ENCODE results near the gene UPF1.

Gene UPF1

DNA sequence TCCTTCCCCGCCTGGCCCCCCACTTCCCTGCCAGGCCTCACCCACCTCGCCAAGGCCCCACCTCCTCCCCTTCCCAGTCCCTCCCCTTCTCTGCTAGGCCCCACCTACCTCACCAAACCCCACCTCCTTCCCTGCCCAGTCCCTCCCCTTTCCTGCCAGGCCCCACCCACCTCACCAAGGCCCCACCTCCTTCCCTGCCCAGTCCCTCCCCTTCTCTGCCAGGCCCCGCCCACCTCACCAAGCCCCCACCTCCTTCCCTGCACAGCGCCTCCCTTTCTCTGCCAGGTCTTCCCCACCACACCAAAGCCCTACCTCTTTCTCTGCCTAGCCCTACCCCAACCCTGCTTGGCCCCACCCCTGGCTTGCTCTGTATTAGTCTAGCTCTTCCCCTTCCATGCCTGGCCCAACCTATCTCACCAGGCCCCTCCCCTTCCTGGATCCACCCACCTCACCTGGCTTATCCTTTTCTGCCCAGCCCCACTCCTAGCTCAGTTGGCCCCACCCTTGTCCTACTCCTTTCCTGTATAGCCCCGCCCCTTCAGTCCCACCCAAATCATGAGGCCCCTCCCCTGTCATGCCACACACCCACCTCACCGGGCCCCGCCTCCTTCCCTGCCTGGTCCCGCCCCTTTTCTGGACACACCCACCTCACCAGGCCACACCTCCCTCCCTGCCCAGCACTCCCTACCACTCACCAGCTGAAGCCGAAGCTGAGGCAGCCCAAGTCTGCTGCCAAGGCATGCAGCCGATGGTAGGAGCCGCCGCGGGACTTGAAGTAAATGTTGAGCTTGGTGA, 48.0 kb downstream of the UPF1 start:
- no peak overlapping the region for H3K9ac ChIP-seq (ENCODE audit: low read depth, low read length)
- 0 out of 2 replicates have a peak, but pooled peaks cover 4% of the 10 kb centered on the region for H3K9me3 ChIP-seq (ENCODE audit: insufficient read depth, low read depth, low read length)
- H3K27ac ChIP-seq (ENCODE audit: low read depth, low read length): no peak overlapping the region
- 76% methylated on average over 13 of the region's 13 CpGs for WGBS
- H3K36me3 ChIP-seq (ENCODE audit: insufficient read depth, low read length): peaks cover 46% of the 10 kb centered on the region
- H3K4me3 ChIP-seq (ENCODE audit: low read length): no peak overlapping the region
- no peaks in the 10 kb centered on the region for H3K27me3 ChIP-seq (ENCODE audit: insufficient read depth, low read length)
- H3K4me1 ChIP-seq (ENCODE audit: insufficient read depth, low read length): no peaks in the 10 kb centered on the region

DNA sequence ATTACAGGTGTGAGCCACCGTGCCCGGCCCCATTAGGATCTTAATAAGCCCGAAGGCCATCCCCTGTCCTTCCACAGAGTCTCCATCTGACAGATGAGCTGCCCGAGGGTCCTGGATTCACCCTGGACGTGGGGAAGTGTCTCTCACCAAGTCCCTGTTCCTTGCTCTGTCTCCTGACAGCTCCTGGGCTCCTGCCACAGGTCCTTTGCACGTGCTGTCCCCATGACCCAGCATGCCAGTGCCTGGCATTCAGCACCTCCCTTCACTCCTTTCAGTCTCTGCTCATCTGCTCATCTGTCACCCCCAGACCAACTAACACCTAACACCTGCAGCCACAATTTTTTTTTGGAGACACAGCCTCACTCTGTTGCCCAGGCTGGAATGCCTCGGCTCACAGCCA, 49.7 kb downstream of the UPF1 start:
- Histone ChIP-seq H3K36me3 (ENCODE audit: insufficient read depth, low read length) (peaks cover 45% of the 10 kb centered on the region), H3K9me3 (ENCODE audit: insufficient read depth, low read depth, low read length) (0 out of 2 replicates have a peak, but pooled peaks cover 4% of the 10 kb centered on the region), H3K27me3 (ENCODE audit: insufficient read depth, low read length) (no peaks in the 10 kb centered on the region), H3K9ac (ENCODE audit: low read depth, low read length) (no peak overlapping the region), H3K4me3 (ENCODE audit: low read length) (no peak overlapping the region), H3K27ac (ENCODE audit: low read depth, low read length) (no peak overlapping the region), H3K4me1 (ENCODE audit: insufficient read depth, low read length) (no peaks in the 10 kb centered on the region)
- 93% methylated on average over 7 of the region's 7 CpGs for WGBS

- Histone ChIP-seq H3K36me3 (ENCODE audit: insufficient read depth, low read length) (peaks cover 31% of the 10 kb centered on the region), H3K9ac (ENCODE audit: low read depth, low read length) (no peak overlapping the region), H3K27ac (ENCODE audit: low read depth, low read length) (no peak overlapping the region), H3K9me3 (ENCODE audit: insufficient read depth, low read depth, low read length) (no peaks in the 10 kb centered on the region), H3K27me3 (ENCODE audit: insufficient read depth, low read length) (no peaks in the 10 kb centered on the region), H3K4me3 (ENCODE audit: low read length) (no peak overlapping the region), H3K4me1 (ENCODE audit: insufficient read depth, low read length) (no peaks in the 10 kb centered on the region)
- 93% methylated on average over 30 of the region's 30 CpGs for WGBS
Observed at GRCh38 chr19:18883526-18884304, 52.0 kb downstream of the UPF1 start.

DNA sequence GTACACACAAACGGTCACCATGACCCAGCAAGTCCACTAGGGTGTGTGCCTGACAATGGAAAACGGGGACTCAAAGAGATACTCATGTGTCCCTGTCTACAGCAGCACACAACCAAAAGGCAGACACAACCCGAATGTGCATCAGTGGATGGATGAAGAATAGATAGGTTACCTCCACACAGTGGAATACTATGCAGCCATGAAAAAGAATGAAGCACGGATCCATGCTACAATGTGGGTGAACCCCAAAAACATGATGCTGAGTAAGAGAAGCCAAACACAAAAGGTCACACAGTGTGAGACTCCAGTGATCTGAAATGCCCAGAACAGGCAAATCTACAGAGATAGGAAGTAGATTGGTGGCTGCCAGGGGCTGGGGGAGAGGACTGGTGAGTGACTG, 55.2 kb downstream of the UPF1 start:
- no peaks in the 10 kb centered on the region for H3K9me3 ChIP-seq (ENCODE audit: insufficient read depth, low read depth, low read length)
- no peak overlapping the region for H3K27ac ChIP-seq (ENCODE audit: low read depth, low read length)
- H3K4me3 ChIP-seq (ENCODE audit: low read length): no peak overlapping the region
- no peak overlapping the region for H3K9ac ChIP-seq (ENCODE audit: low read depth, low read length)
- H3K4me1 ChIP-seq (ENCODE audit: insufficient read depth, low read length): no peaks in the 10 kb centered on the region
- 95% methylated on average over 4 of the region's 4 CpGs for WGBS
- no peaks in the 10 kb centered on the region for H3K27me3 ChIP-seq (ENCODE audit: insufficient read depth, low read length)
- peaks cover 21% of the 10 kb centered on the region for H3K36me3 ChIP-seq (ENCODE audit: insufficient read depth, low read length)

DNA sequence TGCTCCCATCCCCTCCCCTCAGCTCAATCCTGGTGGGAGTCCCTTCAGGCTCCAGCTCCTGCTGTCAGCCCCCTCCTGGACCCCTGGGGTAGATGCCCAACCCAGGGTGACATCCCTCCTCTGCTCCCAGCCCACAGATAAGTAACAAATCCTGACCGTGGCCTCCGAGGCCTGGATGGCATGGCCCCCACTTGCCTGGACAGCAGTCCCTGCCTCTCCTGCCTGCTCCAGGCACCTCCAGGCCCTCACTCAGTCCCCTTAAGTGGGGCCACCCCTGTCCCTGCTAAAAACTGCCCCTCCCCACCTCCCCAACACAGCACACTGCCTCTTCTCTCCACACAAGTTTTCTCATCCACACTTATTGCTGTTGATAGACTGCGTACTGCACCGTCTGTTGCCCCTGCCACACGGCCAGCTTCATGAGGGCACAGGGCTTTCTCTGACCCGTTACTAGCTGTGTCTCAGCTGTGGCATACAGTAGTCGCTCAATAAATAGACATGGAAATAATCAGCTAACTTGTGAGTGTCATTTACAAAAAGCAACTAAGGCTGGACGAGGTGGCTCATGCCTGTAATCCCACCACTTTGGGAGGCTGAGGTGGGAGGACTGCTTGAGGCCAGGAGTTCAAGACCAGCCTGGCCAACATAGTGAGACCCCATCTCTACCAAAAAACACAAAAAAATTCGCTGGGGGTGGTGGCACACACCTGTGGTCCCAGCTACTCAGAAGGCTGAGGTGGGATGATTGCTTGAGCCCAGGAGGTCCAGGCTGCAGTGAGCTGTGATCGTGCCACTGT, 58.4 kb downstream of the UPF1 start:
- no peaks in the 10 kb centered on the region for H3K9me3 ChIP-seq (ENCODE audit: insufficient read depth, low read depth, low read length)
- no peak overlapping the region for H3K9ac ChIP-seq (ENCODE audit: low read depth, low read length)
- no peak overlapping the region for H3K27ac ChIP-seq (ENCODE audit: low read depth, low read length)
- H3K36me3 ChIP-seq (ENCODE audit: insufficient read depth, low read length): peaks cover 11% of the 10 kb centered on the region
- H3K27me3 ChIP-seq (ENCODE audit: insufficient read depth, low read length): peaks cover 5% of the 10 kb centered on the region; the same call in 1 of the 2 replicates
- H3K4me3 ChIP-seq (ENCODE audit: low read length): no peak overlapping the region
- peaks cover 6% of the 10 kb centered on the region for H3K4me1 ChIP-seq (ENCODE audit: insufficient read depth, low read length)
- WGBS: 92% methylated on average over 10 of the region's 10 CpGs

DNA sequence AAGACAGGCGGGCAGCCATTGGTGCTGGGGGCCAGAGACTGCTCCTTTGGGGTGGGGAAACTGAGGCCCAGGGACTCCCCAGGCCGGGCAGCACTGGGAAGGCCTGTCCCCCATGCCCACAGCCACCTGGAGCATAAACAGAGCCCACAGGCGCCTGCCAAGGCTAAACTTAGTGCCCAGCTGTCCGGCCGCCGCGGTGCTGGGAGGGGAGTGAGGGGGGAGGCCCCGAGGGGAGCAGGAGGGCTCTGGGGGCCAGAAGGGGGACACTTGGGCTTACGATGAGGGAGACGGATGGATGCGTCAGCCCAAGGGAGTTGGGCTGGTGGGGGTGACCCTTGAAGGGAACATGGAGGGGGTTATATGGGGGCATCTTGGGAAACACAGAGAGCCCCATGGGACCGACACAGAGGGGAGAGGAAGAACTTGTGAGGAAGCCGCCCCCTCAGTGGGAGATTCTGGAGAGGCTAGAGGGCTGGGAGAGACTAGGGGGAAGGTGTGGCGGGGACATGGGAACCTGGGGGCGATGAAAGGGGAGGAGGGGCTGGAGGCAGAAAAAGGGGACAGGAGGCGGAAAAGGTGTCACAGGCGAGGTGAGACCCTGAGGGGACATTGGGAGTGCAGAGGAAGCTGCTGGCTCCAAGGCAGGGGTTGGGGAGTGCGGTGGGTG, 62.0 kb downstream of the UPF1 start:
- WGBS: 83% methylated on average over 17 of the region's 18 CpGs
- H3K4me3 ChIP-seq (ENCODE audit: low read length): no peak overlapping the region
- no peaks in the 10 kb centered on the region for H3K9me3 ChIP-seq (ENCODE audit: insufficient read depth, low read depth, low read length)
- peaks cover 4% of the 10 kb centered on the region; the same call in 1 of the 2 replicates for H3K36me3 ChIP-seq (ENCODE audit: insufficient read depth, low read length)
- H3K4me1 ChIP-seq (ENCODE audit: insufficient read depth, low read length): peaks cover 6% of the 10 kb centered on the region
- peaks cover 17% of the 10 kb centered on the region for H3K27me3 ChIP-seq (ENCODE audit: insufficient read depth, low read length)
- H3K27ac ChIP-seq (ENCODE audit: low read depth, low read length): no peak overlapping the region
- no peak overlapping the region for H3K9ac ChIP-seq (ENCODE audit: low read depth, low read length)

GRCh38 chr19:18894254-18895037, 62.7 kb downstream of the UPF1 start:
- H3K9me3 ChIP-seq (ENCODE audit: insufficient read depth, low read depth, low read length): no peaks in the 10 kb centered on the region
- peaks cover 5% of the 10 kb centered on the region; the same call in 1 of the 2 replicates for H3K36me3 ChIP-seq (ENCODE audit: insufficient read depth, low read length)
- peaks cover 6% of the 10 kb centered on the region for H3K4me1 ChIP-seq (ENCODE audit: insufficient read depth, low read length)
- peaks cover 17% of the 10 kb centered on the region for H3K27me3 ChIP-seq (ENCODE audit: insufficient read depth, low read length)
- peak overlapping the region; percentile 69 for H3K4me3 ChIP-seq (ENCODE audit: low read length)
- 42% methylated on average over 24 of the region's 28 CpGs for WGBS
- no peak overlapping the region for H3K27ac ChIP-seq (ENCODE audit: low read depth, low read length)
- 0 out of 2 replicates have a peak overlapping the region, but pooled peaks have one; percentile 69 for H3K9ac ChIP-seq (ENCODE audit: low read depth, low read length)

- Histone ChIP-seq H3K27ac (ENCODE audit: low read depth, low read length) (no peak overlapping the region), H3K9ac (ENCODE audit: low read depth, low read length) (peak overlapping the region; percentile 69), H3K36me3 (ENCODE audit: insufficient read depth, low read length) (peaks cover 8% of the 10 kb centered on the region; the same call in 1 of the 2 replicates), H3K4me3 (ENCODE audit: low read length) (peak overlapping the region; percentile 69), H3K27me3 (ENCODE audit: insufficient read depth, low read length) (peaks cover 17% of the 10 kb centered on the region), H3K4me1 (ENCODE audit: insufficient read depth, low read length) (peaks cover 6% of the 10 kb centered on the region), H3K9me3 (ENCODE audit: insufficient read depth, low read depth, low read length) (no peaks in the 10 kb centered on the region)
- 1% methylated on average over 72 of the region's 72 CpGs for WGBS
Observed at GRCh38 chr19:18895038-18895823, 63.5 kb downstream of the UPF1 start.

GRCh38 chr19:18895824-18896341, 64.1 kb downstream of the UPF1 start, which contains the start of gene CERS1:
Gene CERS1, minus strand, starts transcription at chr19:18896158. Its CDS starts 86 bp downstream, at chr19:18896072.
- peaks cover 12% of the 10 kb centered on the region; the same call in 1 of the 2 replicates for H3K36me3 ChIP-seq (ENCODE audit: insufficient read depth, low read length)
- peak within 1 kb of the TSS; percentile 69 for H3K4me3 ChIP-seq (ENCODE audit: low read length)
- H3K9ac ChIP-seq (ENCODE audit: low read depth, low read length): peak within 1 kb of the TSS; percentile 69
- peaks cover 6% of the 10 kb centered on the region for H3K4me1 ChIP-seq (ENCODE audit: insufficient read depth, low read length)
- no peaks in the 10 kb centered on the region for H3K9me3 ChIP-seq (ENCODE audit: insufficient read depth, low read depth, low read length)
- H3K27me3 ChIP-seq (ENCODE audit: insufficient read depth, low read length): peaks cover 17% of the 10 kb centered on the region
- H3K27ac ChIP-seq (ENCODE audit: low read depth, low read length): no peak within 1 kb of the TSS
- WGBS: under 1% methylated on average over 89 of the region's 89 CpGs

Data from HUES64 (cell line).